Thyroid gland (tissue), 4 donors: Measurements from ENCODE around the gene LRCOL1.

ENCODE experiments used
- POLR2A ChIP-seq, 2 donors: fragments of 450-650 bp; IDR thresholded peaks; one replicate each; pipeline ENCODE4 v1.6.1; 2017; ENCODE audit warnings: antibody characterized with exemption in 2 of 2, mild to moderate bottlenecking in 2 of 2, moderate library complexity in 1 of 2
- TF ChIP-seq, protein P1 (sequence below), 6 experiments: fragments of 200-600 bp in 3 of 6; fragments of 450-650 bp in 3 of 6; sonication (generic) in 3 of 6; IDR thresholded peaks; one replicate each; pipeline ENCODE4 v1.5.1; 2016 to 2019; ENCODE audit warnings: antibody characterized with exemption in 6 of 6, mild to moderate bottlenecking in 2 of 6, inconsistent platforms in 1 of 6, moderate library complexity in 1 of 6

DNA sequence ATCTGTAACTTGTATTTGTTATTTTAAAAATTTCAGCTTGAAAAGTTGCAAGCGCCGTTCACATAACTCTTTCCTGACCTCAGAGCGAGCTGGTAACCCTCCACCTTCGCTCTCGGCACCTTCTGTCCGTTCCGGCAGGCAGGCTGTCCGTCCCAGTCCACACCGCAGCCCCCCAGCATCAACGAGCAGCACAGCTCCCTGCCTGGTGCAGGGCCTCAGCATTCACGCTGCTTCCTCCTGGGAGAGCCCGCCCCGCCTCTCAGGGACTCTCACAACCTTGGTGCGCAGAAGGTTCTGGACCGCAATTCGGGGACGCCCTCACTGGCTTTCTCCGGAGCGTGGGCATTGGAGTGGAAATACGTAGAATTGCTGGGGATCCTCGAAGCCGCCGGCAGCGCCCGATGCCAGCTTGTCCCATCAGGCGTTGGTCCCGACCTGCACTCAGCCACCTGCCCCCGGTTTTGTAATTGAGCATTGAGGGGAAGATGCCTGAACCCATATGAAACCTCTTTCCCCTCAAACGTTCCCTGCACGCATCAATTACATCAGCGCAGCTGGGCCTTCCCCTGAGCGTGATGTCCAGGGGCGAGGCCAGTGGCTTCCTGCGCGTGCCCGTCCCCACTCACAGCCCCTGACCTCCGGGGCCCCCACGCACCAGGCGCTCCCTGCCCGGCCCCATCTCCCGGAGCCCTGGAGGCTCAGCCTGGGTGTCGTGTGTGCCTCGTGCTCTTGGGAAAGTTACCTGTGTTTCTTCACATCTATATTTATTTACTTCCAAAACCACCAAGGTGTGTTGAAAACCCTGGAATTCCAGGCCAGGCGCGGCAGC is 19.1 kb downstream of the LRCOL1 start:
- TF ChIP-seq, protein P1, sequence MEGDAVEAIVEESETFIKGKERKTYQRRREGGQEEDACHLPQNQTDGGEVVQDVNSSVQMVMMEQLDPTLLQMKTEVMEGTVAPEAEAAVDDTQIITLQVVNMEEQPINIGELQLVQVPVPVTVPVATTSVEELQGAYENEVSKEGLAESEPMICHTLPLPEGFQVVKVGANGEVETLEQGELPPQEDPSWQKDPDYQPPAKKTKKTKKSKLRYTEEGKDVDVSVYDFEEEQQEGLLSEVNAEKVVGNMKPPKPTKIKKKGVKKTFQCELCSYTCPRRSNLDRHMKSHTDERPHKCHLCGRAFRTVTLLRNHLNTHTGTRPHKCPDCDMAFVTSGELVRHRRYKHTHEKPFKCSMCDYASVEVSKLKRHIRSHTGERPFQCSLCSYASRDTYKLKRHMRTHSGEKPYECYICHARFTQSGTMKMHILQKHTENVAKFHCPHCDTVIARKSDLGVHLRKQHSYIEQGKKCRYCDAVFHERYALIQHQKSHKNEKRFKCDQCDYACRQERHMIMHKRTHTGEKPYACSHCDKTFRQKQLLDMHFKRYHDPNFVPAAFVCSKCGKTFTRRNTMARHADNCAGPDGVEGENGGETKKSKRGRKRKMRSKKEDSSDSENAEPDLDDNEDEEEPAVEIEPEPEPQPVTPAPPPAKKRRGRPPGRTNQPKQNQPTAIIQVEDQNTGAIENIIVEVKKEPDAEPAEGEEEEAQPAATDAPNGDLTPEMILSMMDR (IDR thresholded peaks at IDR 0.05): no peak
- no peak for TF ChIP-seq POLR2A (IDR thresholded peaks at IDR 0.05)
